Uterus (tissue), 2 donors: ENCODE data around the gene RIPPLY3.

Experiments
- CTCF ChIP-seq, 4 experiments: fragments of 200-600 bp in 2 of 4; fragments of 450-650 bp in 2 of 4; sonication (generic) in 2 of 4; IDR thresholded peaks; one replicate each; pipeline ENCODE4 v1.5.1; 2016 to 2019; ENCODE audit warnings: antibody characterized with exemption in 4 of 4, mild to moderate bottlenecking in 2 of 4, moderate library complexity in 1 of 4
- POLR2A ChIP-seq, 2 donors: fragments of 450-650 bp; IDR thresholded peaks; one replicate each; pipeline ENCODE4 v1.6.1; 2016; ENCODE audit warnings: antibody characterized with exemption in 2 of 2, mild to moderate bottlenecking in 1 of 2, moderate library complexity in 1 of 2

GRCh38 chr21:37040212-37040611 lies 33.7 kb downstream of the RIPPLY3 start:
- TF ChIP-seq CTCF (IDR thresholded peaks at IDR 0.05) (no peak), POLR2A (IDR thresholded peaks at IDR 0.05) (no peak)
